Psoas muscle (tissue), 8 donors: ENCODE results near the gene LRIF1. TPM values are rescaled to one million over a fixed set of nuclear protein-coding genes. Genes with fewer than 3 reads are reported as not detected.

Experiments
- ATAC-seq, 4 donors: fragments of 200-7000 bp; cut with Tn5 transposase; one replicate each; pipeline ENCODE4 v1.9.1; 2020; ENCODE audit warnings: moderate library complexity in 3 of 4, mild to moderate bottlenecking in 2 of 4
- DNase-seq, 2 donors: peaks; one replicate each; pipeline ENCODE4 v3.0.0-alpha.2; 2020
- H3K27ac ChIP-seq: fragments of 200-600 bp; one replicate; pipeline ENCODE4 v1.8.0; 2022
- H3K27me3 ChIP-seq, 3 donors: fragments of 200-600 bp in 1 of 3; one replicate each; pipeline versions ENCODE4 v1.6.1 to v1.8.0; 2013 to 2022; ENCODE audit warnings: low read length in 2 of 3, mild to moderate bottlenecking in 2 of 3, moderate library complexity in 1 of 3; ENCODE audit not compliant: insufficient read depth in 3 of 3
- H3K36me3 ChIP-seq, 2 donors: fragments of 200-600 bp in 1 of 2; one replicate each; pipeline versions ENCODE4 v1.6.1 to v1.8.0; 2013 to 2022; ENCODE audit warnings: low read depth in 1 of 2, mild to moderate bottlenecking in 1 of 2, moderate library complexity in 1 of 2; ENCODE audit not compliant: insufficient read depth in 1 of 2
- H3K4me1 ChIP-seq: fragments of 200-600 bp; one replicate; pipeline ENCODE4 v1.8.0; 2022
- H3K4me3 ChIP-seq: fragments of 200-600 bp; one replicate; pipeline ENCODE4 v1.8.0; 2022; ENCODE audit warnings: mild to moderate bottlenecking
- H3K9me3 ChIP-seq: fragments of 200-600 bp; one replicate; pipeline ENCODE4 v1.8.0; 2022
- WGBS, 3 donors: extraction: QIAGEN DNeasy Blood & Tissue Kit; methylation state at CpG; one replicate each; pipeline versions ENCODE4 v1.1.6 to v1.1.7; 2013; 5-methylcytosine and 5-hydroxymethylcytosine counted together
- intact Hi-C, 2 donors: fragments of 100-400 bp; cut with DNase I; formaldehyde crosslinking; loops; one replicate each; pipeline versions ENCODE4 v1.11.0 to v1.14.2; 2022
- polyA plus RNA-seq, 3 donors: library from polyadenylated mRNA; stranded (reverse); fragments of 200-250 nt; gene quantifications; one replicate each; pipeline ENCODE4 v1.2.3, GENCODE V29; 2013
- total RNA-seq, 4 donors: library from RNA; stranded (reverse); fragmentation: NEBNext Ultra II Directional in 2 of 4; extraction: Animal tissue kit (Norgen Biotek cat#: 25700) in 2 of 4; gene quantifications; one replicate each; pipeline versions ENCODE4 v1.2.1 to v1.2.4, GENCODE V29; 2021 to 2023
- TF ChIP-seq, protein P1 (sequence below): fragments of 200-600 bp; IDR thresholded peaks from one replicate; pipeline ENCODE4 v1.8.0; 2022; ENCODE audit warnings: antibody characterized with exemption
- donor health status: healthy with polysubstance abuse.
- donor health status: DM: no; HTN: no; CAD: no; lungs with moderate emphysema.
- donor health status: Bipolar disorder and iron deficiency.
- donor health status: healthy.
- donor health status: DM: yes; HTN: yes; CAD: no.
- donor health status: DM: no; HTN: no; CAD: no.
- donor health status: DM: no; HTN: no; CAD: no.
- donor health status: DM: yes; HTN: yes; CAD: no.

The LRIF1 gene
- total and polyA plus RNA-seq, 7 donors = 6.3 to 51.9 (median 10.6) TPM

DNA sequence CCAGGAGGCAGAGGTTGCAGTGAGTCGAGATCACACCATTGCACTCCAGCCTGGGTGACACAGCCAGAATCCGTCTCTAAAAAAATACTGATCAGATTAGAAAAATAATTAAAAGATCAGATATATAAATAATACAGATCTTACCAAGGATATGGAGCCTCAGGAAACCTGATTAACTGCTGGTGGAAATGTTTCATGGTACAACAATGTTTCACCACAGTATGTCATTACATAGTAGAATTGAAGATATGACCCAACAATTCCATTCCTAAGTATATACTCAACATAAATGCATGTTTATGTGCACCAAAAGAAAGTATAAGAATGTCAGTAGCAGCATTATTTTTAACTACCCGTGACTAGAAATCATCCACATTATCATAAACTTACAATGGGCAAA, 49.0 kb downstream of the LRIF1 start:
- intact Hi-C loops = no loop called here
- Histone ChIP-seq H3K27me3 (no peaks in the 10 kb centered on the region), H3K36me3 (no peaks in the 10 kb centered on the region), H3K9me3 (no peaks in the 10 kb centered on the region), H3K4me3 (no peak overlapping the region), H3K27ac (no peak overlapping the region), H3K4me1 (no peaks in the 10 kb centered on the region)
- no peak for ATAC-seq
- DNase-seq = no peak
- TF ChIP-seq, protein P1, sequence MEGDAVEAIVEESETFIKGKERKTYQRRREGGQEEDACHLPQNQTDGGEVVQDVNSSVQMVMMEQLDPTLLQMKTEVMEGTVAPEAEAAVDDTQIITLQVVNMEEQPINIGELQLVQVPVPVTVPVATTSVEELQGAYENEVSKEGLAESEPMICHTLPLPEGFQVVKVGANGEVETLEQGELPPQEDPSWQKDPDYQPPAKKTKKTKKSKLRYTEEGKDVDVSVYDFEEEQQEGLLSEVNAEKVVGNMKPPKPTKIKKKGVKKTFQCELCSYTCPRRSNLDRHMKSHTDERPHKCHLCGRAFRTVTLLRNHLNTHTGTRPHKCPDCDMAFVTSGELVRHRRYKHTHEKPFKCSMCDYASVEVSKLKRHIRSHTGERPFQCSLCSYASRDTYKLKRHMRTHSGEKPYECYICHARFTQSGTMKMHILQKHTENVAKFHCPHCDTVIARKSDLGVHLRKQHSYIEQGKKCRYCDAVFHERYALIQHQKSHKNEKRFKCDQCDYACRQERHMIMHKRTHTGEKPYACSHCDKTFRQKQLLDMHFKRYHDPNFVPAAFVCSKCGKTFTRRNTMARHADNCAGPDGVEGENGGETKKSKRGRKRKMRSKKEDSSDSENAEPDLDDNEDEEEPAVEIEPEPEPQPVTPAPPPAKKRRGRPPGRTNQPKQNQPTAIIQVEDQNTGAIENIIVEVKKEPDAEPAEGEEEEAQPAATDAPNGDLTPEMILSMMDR = no peak
- 86 to 91% (median 88%) methylated on average over 3 of the region's 3 CpGs for WGBS, 3 donors

GRCh38 chr1:110912784-110913183, 50.9 kb downstream of the LRIF1 start:
- Histone ChIP-seq H3K4me3 (no peak overlapping the region), H3K9me3 (no peaks in the 10 kb centered on the region), H3K27me3 (no peaks in the 10 kb centered on the region), H3K4me1 (no peaks in the 10 kb centered on the region), H3K27ac (no peak overlapping the region), H3K36me3 (no peaks in the 10 kb centered on the region)
- TF ChIP-seq, protein P1 = no peak
- intact Hi-C loops = no loop called here
- DNase-seq (no peak), ATAC-seq (no peak)

GRCh38 chr1:110903853-110904500, 59.7 kb downstream of the LRIF1 start:
- TF ChIP-seq, protein P1 = no peak
- Histone ChIP-seq H3K4me1 (no peaks in the 10 kb centered on the region), H3K4me3 (no peak overlapping the region), H3K27me3 (no peaks in the 10 kb centered on the region), H3K9me3 (no peaks in the 10 kb centered on the region), H3K27ac (no peak overlapping the region), H3K36me3 (no peaks in the 10 kb centered on the region)
- 64 to 67% (median 65%) methylated on average over 3 of the region's 3 CpGs for WGBS, 3 donors
- intact Hi-C loops = no loop called here
- ATAC-seq = no peak
- no peak for DNase-seq

DNA sequence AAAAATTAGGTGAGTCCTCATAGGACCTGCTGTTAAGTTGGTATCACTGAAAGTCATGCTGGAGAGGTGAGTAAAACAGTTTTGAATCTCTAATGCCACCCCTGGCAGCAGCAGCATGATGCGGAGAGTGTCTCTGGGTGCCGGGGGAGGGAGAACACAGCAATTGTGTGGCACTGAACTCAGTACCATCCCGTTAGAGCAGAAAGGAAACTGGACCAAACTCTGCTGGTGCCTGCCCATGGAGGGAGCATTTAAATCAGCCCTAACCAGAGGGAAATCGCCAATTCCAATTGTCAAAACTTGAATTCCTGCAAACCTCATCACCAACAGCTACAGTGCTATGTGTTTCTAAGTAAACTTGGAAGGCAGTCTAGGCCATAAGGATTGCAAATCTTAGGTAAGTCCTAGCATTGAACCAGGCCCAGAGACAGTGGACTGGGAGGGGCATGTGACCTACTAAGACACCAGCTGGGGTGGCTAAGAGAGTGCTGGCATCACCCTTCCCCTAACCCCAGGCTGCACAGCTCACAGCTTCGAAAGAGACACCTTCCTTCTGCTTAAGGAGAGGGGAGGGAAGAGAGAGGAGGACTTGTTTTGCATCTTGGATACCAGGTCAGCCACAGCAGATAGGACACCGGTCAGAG, 60.8 kb downstream of the LRIF1 start:
- intact Hi-C loops = no loop called here
- Histone ChIP-seq H3K27ac (no peak overlapping the region), H3K27me3 (no peaks in the 10 kb centered on the region), H3K4me3 (no peak overlapping the region), H3K9me3 (no peaks in the 10 kb centered on the region), H3K36me3 (no peaks in the 10 kb centered on the region), H3K4me1 (no peaks in the 10 kb centered on the region)
- DNase-seq (no peak), ATAC-seq (no peak)
- 75 to 79% (median 78%) methylated on average over 6 of the region's 6 CpGs for WGBS, 3 donors
- TF ChIP-seq, protein P1 = no peak

DNA sequence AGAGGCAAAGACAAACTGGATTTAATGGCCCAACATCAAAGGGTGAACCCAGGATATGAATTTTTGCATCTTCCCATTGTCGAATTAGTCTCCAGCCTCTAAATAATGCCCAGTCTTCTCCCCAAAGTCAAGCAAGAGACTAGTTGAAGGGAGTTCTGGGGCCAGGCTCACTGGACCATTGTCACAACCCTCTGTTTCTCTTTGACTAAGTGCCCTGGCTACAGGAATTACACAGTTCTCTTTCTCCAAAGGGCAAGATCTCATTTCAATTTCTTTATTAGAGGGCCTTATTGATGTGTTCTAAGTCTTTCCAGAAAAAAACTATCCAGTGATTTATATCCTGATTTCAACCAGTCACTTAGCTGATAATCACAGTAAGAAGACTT, 64.3 kb downstream of the LRIF1 start:
- H3K27ac ChIP-seq = no peak overlapping the region
- TF ChIP-seq, protein P1 = no peak
- H3K4me3 ChIP-seq = no peak overlapping the region
- H3K36me3 ChIP-seq = no peaks in the 10 kb centered on the region
- no peaks in the 10 kb centered on the region for H3K27me3 ChIP-seq
- no peaks in the 10 kb centered on the region for H3K9me3 ChIP-seq
- H3K4me1 ChIP-seq = no peaks in the 10 kb centered on the region
- ATAC-seq = no peak
- intact Hi-C loops = no loop called here
- no peak for DNase-seq
- 72 to 90% (median 82%) methylated on average over 1 of the region's 1 CpG for WGBS, 3 donors
